ENCODE results near the gene TSPAN18. TPM values are rescaled to one million over a fixed set of nuclear protein-coding genes. Genes with fewer than 3 reads are reported as not detected.

Gene TSPAN18
- polyA plus RNA-seq, 3 donors: 46.2 to 54.2 (median 47.0) TPM

GRCh38 chr11:44905131-44905866 is 178.5 kb downstream of the TSPAN18 start:
- DNase-seq (ENCODE audit: low read depth in 3 of 3, low spot score in 2 of 3): no peak

GRCh38 chr11:44906649-44907048 is 179.9 kb downstream of the TSPAN18 start:
- no peak for DNase-seq (ENCODE audit: low read depth in 3 of 3, low spot score in 2 of 3)

GRCh38 chr11:44909557-44909956 is 182.8 kb downstream of the TSPAN18 start:
- no peak for DNase-seq (ENCODE audit: low read depth in 3 of 3, low spot score in 2 of 3)

- DNase-seq (ENCODE audit: low read depth in 3 of 3, low spot score in 2 of 3): no peak
Observed at GRCh38 chr11:44910591-44910990, 183.8 kb downstream of the TSPAN18 start.

GRCh38 chr11:44911029-44911814 is 184.5 kb downstream of the TSPAN18 start:
- peak; percentile 76 to 87 (median 86) for DNase-seq (ENCODE audit: low read depth in 3 of 3, low spot score in 2 of 3)

- no peak for DNase-seq (ENCODE audit: low read depth in 3 of 3, low spot score in 2 of 3)
Observed at GRCh38 chr11:44912270-44912987, 185.7 kb downstream of the TSPAN18 start.

- DNase-seq (ENCODE audit: low read depth in 3 of 3, low spot score in 2 of 3): no peak
Observed at GRCh38 chr11:44913502-44913901, 186.7 kb downstream of the TSPAN18 start.

GRCh38 chr11:44914105-44914504 is 187.3 kb downstream of the TSPAN18 start:
- no peak for DNase-seq (ENCODE audit: low read depth in 3 of 3, low spot score in 2 of 3)

GRCh38 chr11:44915004-44915403 is 188.2 kb downstream of the TSPAN18 start:
- no peak for DNase-seq (ENCODE audit: low read depth in 3 of 3, low spot score in 2 of 3)

- DNase-seq (ENCODE audit: low read depth in 3 of 3, low spot score in 2 of 3): no peak
Observed at GRCh38 chr11:44915621-44916020, 188.9 kb downstream of the TSPAN18 start.

GRCh38 chr11:44916331-44916730 is 189.6 kb downstream of the TSPAN18 start:
- DNase-seq (ENCODE audit: low read depth in 3 of 3, low spot score in 2 of 3): no peak

- no peak for DNase-seq (ENCODE audit: low read depth in 3 of 3, low spot score in 2 of 3)
Observed at GRCh38 chr11:44916801-44917385, 190.1 kb downstream of the TSPAN18 start.

- no peak for DNase-seq (ENCODE audit: low read depth in 3 of 3, low spot score in 2 of 3)
Observed at GRCh38 chr11:44917741-44918140, 191.0 kb downstream of the TSPAN18 start.

GRCh38 chr11:44920451-44920850 is 193.7 kb downstream of the TSPAN18 start:
- no peak for DNase-seq (ENCODE audit: low read depth in 3 of 3, low spot score in 2 of 3)

GRCh38 chr11:44923115-44923514 is 196.4 kb downstream of the TSPAN18 start:
- no peak for DNase-seq (ENCODE audit: low read depth in 3 of 3, low spot score in 2 of 3)

GRCh38 chr11:44923806-44924205 is 197.0 kb downstream of the TSPAN18 start:
- DNase-seq (ENCODE audit: low read depth in 3 of 3, low spot score in 2 of 3): no peak

- DNase-seq (ENCODE audit: low read depth in 3 of 3, low spot score in 2 of 3): no peak
Observed at GRCh38 chr11:44926036-44926435, 199.3 kb downstream of the TSPAN18 start.

- no peak for DNase-seq (ENCODE audit: low read depth in 3 of 3, low spot score in 2 of 3)
Observed at GRCh38 chr11:44927174-44927661, 200.5 kb downstream of the TSPAN18 start.

GRCh38 chr11:44928144-44928543 is 201.4 kb downstream of the TSPAN18 start:
- DNase-seq (ENCODE audit: low read depth in 3 of 3, low spot score in 2 of 3): no peak

- no peak for DNase-seq (ENCODE audit: low read depth in 3 of 3, low spot score in 2 of 3)
Observed at GRCh38 chr11:44928816-44929215, 202.1 kb downstream of the TSPAN18 start.
